ENCODE measurements around the gene PCCA. TPM values are rescaled to one million over a fixed set of nuclear protein-coding genes. Genes with fewer than 3 reads are reported as not detected.

Gene PCCA
- total RNA-seq, 2 experiments from 2014 or later = 11.7 to 12.2 TPM

DNA sequence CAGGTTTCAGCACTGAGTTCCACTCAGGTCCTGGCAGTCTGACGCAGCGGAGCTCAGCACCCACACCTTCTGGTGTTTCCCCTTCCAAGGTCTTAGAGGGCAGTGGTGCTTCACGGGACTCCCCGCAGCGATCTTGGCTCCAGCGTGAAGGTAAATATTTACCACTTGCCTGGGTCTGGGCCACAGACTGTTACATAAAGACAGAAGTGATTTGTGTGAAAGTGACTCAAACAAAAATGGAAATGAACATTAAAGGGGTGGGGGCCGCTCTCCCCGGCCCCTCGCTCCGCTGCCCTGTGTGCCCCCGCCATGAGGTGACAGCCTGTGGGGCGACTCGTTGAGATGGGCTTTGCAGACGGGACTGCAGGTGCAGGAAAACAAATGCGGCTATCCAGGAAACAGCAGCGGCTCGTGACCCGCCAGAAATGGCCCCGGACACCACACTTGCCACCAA, 444.7 kb downstream of the PCCA start:
- Mint-ChIP-seq H3K27me3 (no peaks in the 10 kb centered on the region), H3K9me3 (no peaks in the 10 kb centered on the region), H3K4me1 (peaks cover 16% of the 10 kb centered on the region), H3K4me3 (no peak overlapping the region), H3K36me3 (ENCODE audit: low read depth) (no peaks in the 10 kb centered on the region), H3K27ac (no peak overlapping the region)
- POLR2A ChIA-PET = no interaction called here
- CTCF ChIA-PET = no interaction called here
- no peak for DNase-seq

DNA sequence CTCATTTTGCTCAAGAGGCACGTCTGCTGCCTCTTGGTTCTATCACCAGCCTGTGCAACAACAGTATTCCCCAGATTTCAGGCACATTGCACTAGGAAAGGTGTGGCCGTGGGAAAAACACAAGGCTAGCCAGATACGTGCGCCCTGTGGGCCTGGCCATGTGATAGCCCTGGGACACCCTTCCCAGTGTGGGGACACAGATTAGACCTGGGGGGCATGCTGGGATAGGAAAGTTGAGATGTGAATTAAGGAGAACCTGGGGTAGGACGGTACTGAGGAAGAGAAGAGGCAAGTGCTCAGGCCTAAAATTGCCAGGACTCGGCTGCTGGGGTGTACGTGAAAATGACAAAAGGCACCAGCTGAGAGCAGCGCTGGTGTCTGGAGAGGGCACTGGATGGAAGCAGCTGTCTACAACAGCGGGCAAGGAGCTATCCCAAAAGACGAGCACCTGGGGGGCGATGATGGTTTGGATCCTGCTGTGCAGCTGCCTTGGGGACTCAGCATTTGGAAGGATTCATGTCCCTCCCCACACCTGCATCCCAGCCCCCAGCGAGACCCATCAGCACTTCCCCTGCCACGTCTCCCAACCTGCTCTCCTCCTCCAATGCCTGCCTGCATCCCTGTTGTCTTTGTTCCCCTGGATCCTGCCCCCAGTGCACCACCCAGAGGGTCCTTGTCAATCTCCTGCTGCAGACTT, 445.4 kb downstream of the PCCA start:
- Mint-ChIP-seq H3K4me3 (no peak overlapping the region), H3K27ac (no peak overlapping the region), H3K36me3 (ENCODE audit: low read depth) (no peaks in the 10 kb centered on the region), H3K4me1 (peaks cover 23% of the 10 kb centered on the region), H3K9me3 (no peaks in the 10 kb centered on the region), H3K27me3 (no peaks in the 10 kb centered on the region)
- CTCF ChIA-PET = no interaction called here
- no peak for DNase-seq
- POLR2A ChIA-PET = no interaction called here

DNA sequence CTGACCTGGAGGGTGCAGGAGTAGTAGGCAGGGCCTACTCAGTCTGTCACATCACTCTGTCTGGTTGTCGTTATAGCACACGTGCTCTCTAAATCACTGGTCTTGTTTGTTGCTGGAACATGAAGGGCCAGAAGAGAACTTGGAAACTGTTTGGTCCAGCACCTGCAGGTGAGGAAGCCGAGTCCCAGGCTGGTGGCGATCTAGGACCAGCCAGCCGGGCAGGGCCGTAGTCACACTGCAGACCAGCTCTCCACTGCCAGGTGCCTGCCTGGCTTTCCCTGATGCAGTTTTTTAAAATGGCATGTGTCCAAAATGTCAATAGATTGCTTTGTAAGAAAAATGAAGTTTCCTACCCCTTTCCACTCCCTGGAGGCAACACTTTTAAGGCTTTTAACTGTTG, 446.0 kb downstream of the PCCA start:
- Mint-ChIP-seq H3K4me1 (peaks cover 25% of the 10 kb centered on the region), H3K36me3 (ENCODE audit: low read depth) (no peaks in the 10 kb centered on the region), H3K27me3 (no peaks in the 10 kb centered on the region), H3K4me3 (no peak overlapping the region), H3K9me3 (no peaks in the 10 kb centered on the region), H3K27ac (no peak overlapping the region)
- ChIA-PET CTCF (no interaction called here), POLR2A (no interaction called here)
- no peak for DNase-seq

DNA sequence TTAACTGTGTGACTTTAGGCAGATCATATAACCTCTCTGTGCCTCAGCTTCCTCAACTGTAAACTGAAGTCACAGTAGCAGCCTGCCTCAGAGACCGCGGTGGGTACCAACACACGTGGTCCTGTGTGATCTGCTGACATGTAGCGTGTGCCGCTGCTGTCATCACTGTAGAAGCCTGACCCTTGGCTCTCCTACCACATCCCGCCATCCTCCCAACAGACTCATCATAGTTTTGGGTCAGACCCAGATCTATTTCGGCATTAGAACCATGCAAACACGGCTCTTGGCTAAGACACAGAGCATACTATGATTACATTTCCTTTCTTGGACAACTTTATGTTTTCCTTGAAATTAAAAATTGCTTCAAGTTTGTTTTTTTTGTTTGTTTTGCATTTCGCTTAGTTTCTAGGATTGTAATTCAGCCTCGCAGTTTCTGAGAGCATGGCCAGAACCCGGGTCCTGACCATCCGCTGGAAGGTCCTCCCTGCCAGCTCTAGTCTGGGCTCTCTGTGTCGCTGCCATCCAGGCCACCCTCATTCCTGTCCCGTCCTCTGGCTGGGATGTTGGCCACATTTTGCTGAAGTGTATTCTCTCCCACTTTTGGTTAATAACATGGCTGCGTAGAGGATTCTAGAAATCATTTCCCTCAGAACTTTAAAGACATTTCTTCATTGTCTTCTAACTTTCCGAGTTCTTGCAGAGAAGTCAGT, 446.7 kb downstream of the PCCA start:
- Mint-ChIP-seq H3K4me3 (no peak overlapping the region), H3K27ac (no peak overlapping the region), H3K4me1 (peaks cover 27% of the 10 kb centered on the region), H3K27me3 (peaks cover 2% of the 10 kb centered on the region), H3K36me3 (ENCODE audit: low read depth) (no peaks in the 10 kb centered on the region), H3K9me3 (no peaks in the 10 kb centered on the region)
- CTCF ChIA-PET = no interaction called here
- no peak for DNase-seq
- POLR2A ChIA-PET = no interaction called here

DNA sequence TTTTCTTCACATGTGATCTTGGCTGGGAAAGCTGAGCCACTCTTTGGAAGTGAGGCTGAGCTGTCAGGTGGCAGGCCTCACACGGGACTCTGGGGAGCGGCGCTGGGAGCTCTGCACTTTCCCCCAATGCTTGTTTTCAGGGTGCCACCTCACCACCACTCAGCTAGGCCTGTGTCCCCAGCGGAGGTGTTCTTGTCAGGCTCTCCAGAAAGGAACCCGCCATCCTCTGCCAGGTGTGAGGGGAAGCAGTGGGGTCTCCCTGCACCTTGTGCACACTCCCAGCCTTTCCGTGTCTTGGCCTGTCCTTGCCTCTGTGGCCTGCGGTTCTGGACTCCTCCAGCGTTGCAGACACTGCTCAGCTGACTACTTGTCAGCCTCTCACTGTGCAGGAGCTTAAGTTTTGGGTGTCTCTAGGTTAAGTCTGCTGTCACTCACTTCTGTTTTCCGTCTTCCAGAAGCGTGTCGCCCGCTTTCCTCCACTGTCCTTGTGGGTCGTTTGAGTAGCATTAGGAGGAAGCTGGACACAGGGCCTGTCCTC, 447.8 kb downstream of the PCCA start:
- peaks cover 2% of the 10 kb centered on the region for H3K27me3 Mint-ChIP-seq
- DNase-seq = no peak
- ChIA-PET CTCF (no interaction called here), POLR2A (no interaction called here)
- H3K27ac Mint-ChIP-seq = no peak overlapping the region
- no peak overlapping the region for H3K4me3 Mint-ChIP-seq
- H3K36me3 Mint-ChIP-seq (ENCODE audit: low read depth) = no peaks in the 10 kb centered on the region
- no peaks in the 10 kb centered on the region for H3K9me3 Mint-ChIP-seq
- peaks cover 27% of the 10 kb centered on the region for H3K4me1 Mint-ChIP-seq

DNA sequence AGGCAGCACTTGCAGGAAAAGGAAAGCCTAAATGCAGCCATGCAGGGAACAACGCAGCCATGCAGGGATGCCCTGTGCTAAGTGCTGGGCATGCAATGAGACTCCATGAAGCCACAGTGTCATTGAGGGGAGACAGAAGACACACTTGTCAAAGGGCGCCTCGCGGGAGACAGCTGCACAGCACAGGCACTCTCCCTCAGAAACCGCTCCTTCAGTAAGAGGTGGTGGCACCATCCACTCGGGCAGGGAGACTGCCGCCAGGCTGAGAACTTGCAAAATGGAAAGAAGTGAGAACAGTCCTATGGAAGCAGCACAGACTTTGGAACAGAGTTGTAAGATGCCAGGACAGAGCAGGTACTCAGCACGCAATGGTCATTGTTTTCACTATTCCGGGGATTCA, 448.6 kb downstream of the PCCA start:
- no peaks in the 10 kb centered on the region for H3K36me3 Mint-ChIP-seq (ENCODE audit: low read depth)
- no peaks in the 10 kb centered on the region for H3K9me3 Mint-ChIP-seq
- peaks cover 2% of the 10 kb centered on the region for H3K27me3 Mint-ChIP-seq
- H3K4me3 Mint-ChIP-seq = no peak overlapping the region
- DNase-seq = no peak
- POLR2A ChIA-PET = no interaction called here
- CTCF ChIA-PET = no interaction called here
- no peak overlapping the region for H3K27ac Mint-ChIP-seq
- H3K4me1 Mint-ChIP-seq = peaks cover 32% of the 10 kb centered on the region

DNA sequence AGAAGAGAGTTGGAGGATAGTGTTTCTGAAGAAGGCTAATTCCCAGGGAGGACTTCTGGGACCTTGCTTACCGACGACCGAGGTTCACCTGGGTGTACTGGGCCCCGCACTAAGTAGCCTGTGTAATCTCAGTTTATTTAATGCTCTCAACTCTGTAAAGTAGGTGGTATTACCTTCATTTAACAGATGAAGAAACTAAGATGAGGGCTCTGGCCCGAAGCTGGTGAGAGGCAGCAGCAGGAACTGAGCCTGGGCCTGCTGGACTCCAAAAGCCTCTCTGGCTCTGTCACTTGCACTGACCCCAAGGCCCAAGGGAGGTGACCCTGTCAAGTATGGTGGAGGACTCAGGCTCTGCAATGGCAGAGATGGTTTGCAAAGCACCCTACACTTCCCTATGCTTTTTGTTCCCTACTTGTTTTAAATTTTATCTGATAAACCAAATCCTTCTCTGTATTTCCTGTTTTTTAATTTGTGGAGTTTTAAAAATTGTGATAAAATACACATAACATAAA, 449.1 kb downstream of the PCCA start:
- Mint-ChIP-seq H3K27ac (no peak overlapping the region), H3K36me3 (ENCODE audit: low read depth) (no peaks in the 10 kb centered on the region), H3K4me1 (peaks cover 37% of the 10 kb centered on the region), H3K27me3 (peaks cover 2% of the 10 kb centered on the region), H3K9me3 (no peaks in the 10 kb centered on the region), H3K4me3 (no peak overlapping the region)
- ChIA-PET CTCF (no interaction called here), POLR2A (no interaction called here)
- no peak for DNase-seq

DNA sequence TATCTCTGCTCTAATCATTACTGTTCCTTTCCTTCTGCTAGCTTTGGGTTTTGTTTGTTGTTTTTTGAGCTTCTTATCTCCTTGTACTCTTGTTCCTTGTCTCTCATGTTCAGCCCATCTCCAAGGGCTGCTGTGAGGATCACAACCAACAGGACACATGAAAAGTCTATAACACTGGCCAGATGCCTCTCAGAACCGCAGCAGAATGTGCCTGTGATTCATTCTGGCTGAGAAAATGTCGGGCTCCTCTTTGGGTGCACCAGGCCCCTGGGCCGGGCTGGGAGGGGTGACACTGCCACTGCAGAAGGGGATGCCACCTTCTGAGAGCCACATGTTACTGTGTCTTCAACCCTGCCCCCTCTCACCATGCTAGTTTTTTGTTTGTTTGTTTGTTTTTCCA, 451.7 kb downstream of the PCCA start:
- POLR2A ChIA-PET = no interaction called here
- no peak for DNase-seq
- peaks cover 37% of the 10 kb centered on the region for H3K4me1 Mint-ChIP-seq
- H3K36me3 Mint-ChIP-seq (ENCODE audit: low read depth) = no peaks in the 10 kb centered on the region
- H3K27ac Mint-ChIP-seq = no peak overlapping the region
- CTCF ChIA-PET = interaction anchor here (1.2 kb wide), 1 partner anchor 26 kb away, joined by 3 read pairs; no protein-coding TSS in a partner anchor
- H3K4me3 Mint-ChIP-seq = no peak overlapping the region
- no peaks in the 10 kb centered on the region for H3K9me3 Mint-ChIP-seq
- peaks cover 2% of the 10 kb centered on the region for H3K27me3 Mint-ChIP-seq

DNA sequence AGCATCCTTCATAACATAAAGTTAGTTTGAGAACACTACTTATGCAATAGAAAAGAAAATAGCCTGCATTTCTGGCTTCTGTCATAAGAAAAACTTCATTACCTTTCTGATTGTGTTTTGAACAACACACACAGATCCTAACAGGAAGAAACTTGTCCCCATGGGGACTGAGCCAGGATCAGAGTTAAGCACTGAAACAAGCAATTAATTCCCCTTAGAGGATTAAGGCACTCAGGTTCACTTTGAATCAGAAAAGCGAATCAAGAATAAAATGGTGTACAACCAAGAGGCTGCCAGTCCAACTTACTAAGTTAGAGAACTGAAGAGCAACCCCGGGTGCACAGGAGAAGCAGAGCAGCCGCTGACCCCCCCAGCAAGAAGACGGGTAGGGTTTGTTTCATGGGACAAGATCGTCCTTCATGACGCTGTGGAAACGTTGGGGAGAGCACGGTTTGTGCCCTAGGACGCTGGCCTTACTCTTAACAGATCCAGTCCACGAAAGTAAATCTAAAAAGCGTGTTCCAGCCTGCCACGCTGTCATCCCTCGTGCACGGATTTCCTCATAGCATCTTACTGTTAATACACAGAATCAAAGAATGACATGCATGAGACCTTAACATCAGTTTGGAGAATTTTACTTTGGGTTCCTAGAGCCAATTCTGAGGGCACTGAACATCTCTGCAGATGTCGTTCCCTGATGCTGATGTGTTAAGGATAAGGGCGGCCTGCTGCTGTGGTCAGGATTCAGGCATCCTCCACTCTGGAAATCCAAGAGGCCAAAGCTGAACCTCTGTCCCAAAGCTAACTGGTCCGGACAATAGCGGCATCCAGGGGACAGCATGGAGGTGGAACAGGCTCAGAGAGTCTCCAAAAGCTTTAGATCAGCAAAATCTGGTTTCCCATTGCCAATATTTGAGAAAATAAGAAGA, 453.3 kb downstream of the PCCA start:
- Mint-ChIP-seq H3K4me3 (no peak overlapping the region), H3K27me3 (peaks cover 2% of the 10 kb centered on the region)
- POLR2A ChIA-PET = no interaction called here

DNA sequence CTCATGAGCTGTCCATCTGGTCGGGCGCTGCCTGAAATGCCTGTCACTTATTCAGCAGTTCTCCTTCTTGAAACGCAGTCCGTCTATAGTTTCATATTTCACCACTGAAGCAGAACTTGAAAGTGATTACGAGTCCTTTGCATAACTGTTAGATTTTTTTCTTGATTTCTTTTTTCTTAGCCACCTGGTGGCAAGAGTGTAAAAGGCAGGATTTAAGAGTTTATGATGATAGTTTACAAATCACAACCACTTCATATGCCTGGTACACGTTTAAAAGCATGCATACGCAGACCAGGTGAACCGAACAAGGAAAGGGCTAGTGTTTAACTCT, 453.9 kb downstream of the PCCA start:
- ChIA-PET POLR2A (no interaction called here), CTCF (interaction anchor here (0.9 to 1.2 kb wide), 2 partner anchors 173 to 887 kb away, joined by 3 to 4 read pairs; no protein-coding TSS in a partner anchor)
- Mint-ChIP-seq H3K27me3 (peaks cover 2% of the 10 kb centered on the region), H3K9me3 (no peaks in the 10 kb centered on the region), H3K4me3 (no peak overlapping the region), H3K36me3 (ENCODE audit: low read depth) (no peaks in the 10 kb centered on the region), H3K4me1 (peaks cover 30% of the 10 kb centered on the region), H3K27ac (no peak overlapping the region)
- DNase-seq = no peak

More for the DNA sequence above, 453.3 kb downstream of the PCCA start:
- no peak overlapping the region for H3K27ac Mint-ChIP-seq
- H3K9me3 Mint-ChIP-seq = no peaks in the 10 kb centered on the region
- CTCF ChIA-PET = interaction anchor here (0.9 to 1.2 kb wide), 4 partner anchors 27 to 887 kb away, joined by 3 to 4 read pairs (median 3); no protein-coding TSS in a partner anchor
- no peak for DNase-seq
- H3K4me1 Mint-ChIP-seq = peaks cover 36% of the 10 kb centered on the region
- H3K36me3 Mint-ChIP-seq (ENCODE audit: low read depth) = no peaks in the 10 kb centered on the region

DNA sequence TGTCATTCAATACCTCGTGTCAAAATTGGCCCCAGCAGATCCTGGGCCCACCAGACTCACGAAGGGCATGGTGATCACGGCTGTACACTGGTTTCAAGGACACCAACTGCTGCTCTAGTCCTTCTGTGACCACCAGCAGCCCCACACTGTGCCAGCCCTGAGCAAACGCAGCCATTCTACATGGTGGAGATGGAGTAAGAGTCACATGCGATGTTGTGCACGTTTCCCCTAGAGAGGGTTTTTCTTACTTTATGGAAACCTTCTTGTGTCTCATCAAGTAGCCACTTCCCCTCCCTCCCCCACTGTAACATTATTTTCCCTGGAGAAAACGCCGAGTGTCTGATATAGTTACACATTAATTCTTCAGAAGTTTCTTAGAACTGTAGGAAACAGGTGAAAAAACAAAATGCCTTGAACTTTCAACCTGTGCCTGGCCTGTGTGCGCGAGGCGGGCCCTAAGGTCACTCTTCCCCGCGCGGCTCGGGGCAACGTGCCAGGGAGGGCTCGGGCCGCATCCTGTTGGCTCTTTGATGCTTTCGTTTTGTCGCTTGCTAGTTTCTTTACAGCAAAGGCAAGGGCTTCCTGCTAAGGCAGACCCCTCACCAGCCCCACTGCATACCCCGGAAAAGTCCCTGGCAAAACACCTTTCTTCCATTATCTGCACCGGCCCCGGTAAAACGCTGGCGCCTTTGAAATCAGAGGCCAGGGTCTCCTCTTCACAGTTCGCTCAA, 455.1 kb downstream of the PCCA start:
- DNase-seq = no peak
- H3K4me1 Mint-ChIP-seq = peaks cover 17% of the 10 kb centered on the region
- no peaks in the 10 kb centered on the region for H3K36me3 Mint-ChIP-seq (ENCODE audit: low read depth)
- H3K4me3 Mint-ChIP-seq = no peak overlapping the region
- no peaks in the 10 kb centered on the region for H3K9me3 Mint-ChIP-seq
- POLR2A ChIA-PET = no interaction called here
- CTCF ChIA-PET = no interaction called here
- H3K27ac Mint-ChIP-seq = no peak overlapping the region
- peaks cover 2% of the 10 kb centered on the region for H3K27me3 Mint-ChIP-seq

DNA sequence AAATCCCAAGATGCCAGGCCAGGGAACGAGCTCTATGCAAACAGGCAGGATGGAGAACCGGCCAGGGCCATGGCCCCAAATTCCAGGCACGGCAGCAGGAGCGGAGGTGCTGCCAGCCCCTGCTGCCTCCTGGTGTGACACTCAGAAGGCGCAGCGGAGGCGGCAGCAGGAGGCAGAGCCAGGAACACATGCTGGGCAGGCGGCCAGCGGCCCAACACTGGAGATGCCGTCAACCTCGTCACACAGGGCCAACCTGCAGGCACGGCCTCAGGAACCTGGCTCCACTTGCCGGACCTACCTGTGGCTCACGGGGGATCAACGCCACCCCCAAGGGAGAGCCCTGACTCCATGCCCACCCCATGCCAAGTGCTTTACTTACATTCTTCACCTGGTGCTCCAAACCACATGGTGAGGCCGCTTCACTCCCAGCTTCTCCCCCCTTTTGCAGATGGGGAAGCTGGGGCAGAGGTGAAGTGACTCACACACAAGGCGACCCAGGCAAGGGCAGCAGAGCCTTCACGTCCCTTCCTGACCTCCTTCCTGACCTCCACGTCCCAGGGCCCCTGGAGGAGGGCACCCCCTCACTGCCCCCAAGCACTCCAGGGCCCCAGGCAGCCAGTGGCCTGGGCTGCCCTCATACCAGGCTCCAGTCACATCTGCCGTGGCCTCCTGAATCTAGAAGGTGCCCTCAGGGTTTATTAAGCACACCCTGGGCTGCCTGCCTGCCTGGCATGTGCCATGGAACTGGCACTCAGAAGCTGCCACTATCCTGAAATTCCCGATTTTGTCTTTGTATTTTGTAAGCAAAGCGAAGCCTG, 456.2 kb downstream of the PCCA start:
- peaks cover 12% of the 10 kb centered on the region for H3K4me1 Mint-ChIP-seq
- no peak overlapping the region for H3K4me3 Mint-ChIP-seq
- no peaks in the 10 kb centered on the region for H3K36me3 Mint-ChIP-seq (ENCODE audit: low read depth)
- H3K9me3 Mint-ChIP-seq = no peaks in the 10 kb centered on the region
- H3K27me3 Mint-ChIP-seq = peaks cover 2% of the 10 kb centered on the region
- POLR2A ChIA-PET = no interaction called here
- CTCF ChIA-PET = no interaction called here
- H3K27ac Mint-ChIP-seq = no peak overlapping the region
- no peak for DNase-seq
